Mesenchymal stem cell (in vitro differentiated cells and primary cell): ENCODE measurements around the gene DSG1. TPM values are rescaled to one million over a fixed set of nuclear protein-coding genes. Genes with fewer than 3 reads are reported as not detected.

Experiments
- DNase-seq: peaks from one replicate; pipeline ENCODE4 v3.0.0-alpha.2; 2013
- H2AFZ ChIP-seq: one replicate; pipeline ENCODE4 v1.6.1; 2013; ENCODE audit warnings: low read depth, mild to moderate bottlenecking, control low read depth, inconsistent platforms, low read length, moderate library complexity
- H2AK5ac ChIP-seq: 2 replicates; pipeline ENCODE4 v1.6.1; 2013; ENCODE audit warnings: low read length, moderate library complexity, mild to moderate bottlenecking, inconsistent platforms; ENCODE audit not compliant: severe bottlenecking
- H2BK120ac ChIP-seq: one replicate; pipeline ENCODE4 v1.6.1; 2013; ENCODE audit warnings: low read depth, mild to moderate bottlenecking, inconsistent platforms, low read length, moderate library complexity
- H2BK12ac ChIP-seq, 2 experiments: one replicate each; pipeline ENCODE4 v1.6.1; 2013; ENCODE audit warnings: inconsistent platforms in 2 of 2, low read length in 2 of 2, mild to moderate bottlenecking in 2 of 2, moderate library complexity in 2 of 2, control low read depth in 1 of 2
- H2BK15ac ChIP-seq: one replicate; pipeline ENCODE4 v1.6.1; 2013; ENCODE audit warnings: mild to moderate bottlenecking, low read depth, inconsistent platforms; ENCODE audit not compliant: poor library complexity, severe bottlenecking
- H2BK5ac ChIP-seq: 2 replicates; pipeline ENCODE4 v1.6.1; 2013; ENCODE audit warnings: low read depth, mild to moderate bottlenecking, low read length, control low read depth, inconsistent platforms; ENCODE audit not compliant: poor library complexity, severe bottlenecking
- H3K14ac ChIP-seq, 2 experiments: one replicate each; pipeline ENCODE4 v1.6.1; 2013; ENCODE audit warnings: inconsistent platforms in 2 of 2, low read length in 2 of 2, control low read depth in 1 of 2, mild to moderate bottlenecking in 1 of 2, moderate library complexity in 1 of 2
- H3K18ac ChIP-seq, 2 experiments: one replicate each; pipeline ENCODE4 v1.6.1; 2013; ENCODE audit warnings: inconsistent platforms in 2 of 2, low read length in 2 of 2, control low read depth in 1 of 2, low read depth in 1 of 2, mild to moderate bottlenecking in 1 of 2
- H3K23ac ChIP-seq, 2 experiments: one replicate each; pipeline ENCODE4 v1.6.1; 2013; ENCODE audit warnings: inconsistent platforms in 2 of 2, low read length in 2 of 2, mild to moderate bottlenecking in 2 of 2, moderate library complexity in 2 of 2, control low read depth in 1 of 2
- H3K27ac ChIP-seq: 2 replicates; pipeline ENCODE4 v1.5.1; 2013; ENCODE audit warnings: mild to moderate bottlenecking, moderate library complexity, low read length, control low read depth, inconsistent platforms; ENCODE audit not compliant: poor library complexity, severe bottlenecking
- H3K27me3 ChIP-seq, 2 experiments: 2 replicates each; pipeline versions ENCODE4 v1.6.1 to v1.7.0; 2013; ENCODE audit warnings: low read length in 2 of 2, mild to moderate bottlenecking in 2 of 2, moderate library complexity in 2 of 2, control low read depth in 1 of 2, inconsistent platforms in 1 of 2; ENCODE audit not compliant: control insufficient read depth in 1 of 2, insufficient read depth in 1 of 2
- H3K36me3 ChIP-seq, 2 experiments: 2 replicates each; pipeline versions ENCODE4 v1.6.1 to v1.7.0; 2013; ENCODE audit warnings: low read length in 2 of 2, control low read depth in 1 of 2, inconsistent platforms in 1 of 2, low read depth in 1 of 2, mild to moderate bottlenecking in 1 of 2; ENCODE audit not compliant: insufficient read depth in 2 of 2, control insufficient read depth in 1 of 2
- H3K4ac ChIP-seq, 2 experiments: one replicate each; pipeline ENCODE4 v1.6.1; 2013; ENCODE audit warnings: inconsistent platforms in 2 of 2, low read length in 2 of 2, mild to moderate bottlenecking in 2 of 2, moderate library complexity in 2 of 2, control low read depth in 1 of 2, low read depth in 1 of 2
- H3K4me1 ChIP-seq: 2 replicates; pipeline ENCODE4 v1.6.1; 2013; ENCODE audit warnings: low read depth, low read length, control low read depth; ENCODE audit not compliant: control insufficient read depth, insufficient read depth
- H3K4me2 ChIP-seq: 2 replicates; pipeline ENCODE4 v1.6.1; 2013; ENCODE audit warnings: low read length, mild to moderate bottlenecking, inconsistent platforms; ENCODE audit not compliant: poor library complexity, severe bottlenecking
- H3K4me3 ChIP-seq, 2 experiments: 2 replicates each; pipeline versions ENCODE4 v1.5.1 to v1.7.0; 2013; ENCODE audit warnings: low read length in 2 of 2, mild to moderate bottlenecking in 2 of 2, control low read depth in 1 of 2, low read depth in 1 of 2; ENCODE audit not compliant: insufficient read depth in 1 of 2
- H3K79me1 ChIP-seq: replicated peaks from 2 replicates; pipeline ENCODE4 v1.6.1; 2013; ENCODE audit warnings: mild to moderate bottlenecking, control low read depth, low read length, inconsistent platforms; ENCODE audit not compliant: poor library complexity, severe bottlenecking
- H3K9ac ChIP-seq: 2 replicates; pipeline ENCODE4 v1.7.0; 2013; ENCODE audit warnings: mild to moderate bottlenecking, low read length, moderate library complexity
- H3K9me3 ChIP-seq: 2 replicates; pipeline ENCODE4 v1.7.0; 2013; ENCODE audit warnings: mild to moderate bottlenecking, low read length; ENCODE audit not compliant: control insufficient read depth
- H4K8ac ChIP-seq: one replicate; pipeline ENCODE4 v1.6.1; 2013; ENCODE audit warnings: inconsistent platforms, mild to moderate bottlenecking, low read length, moderate library complexity
- H4K91ac ChIP-seq: one replicate; pipeline ENCODE4 v1.6.1; 2013; ENCODE audit warnings: mild to moderate bottlenecking, low read length, inconsistent platforms
- WGBS: methylation state at CpG from one replicate; pipeline ENCODE4 v1.1.7; 2013; ENCODE audit warnings: mixed read lengths; 5-methylcytosine and 5-hydroxymethylcytosine counted together
- small RNA-seq: library from polyadenylated mRNA; stranded (forward); fragments of <200 nt; extraction: miRNeasy Mini kit (QIAGEN cat#:217004); gene quantifications from one replicate; pipeline ENCODE3, GENCODE V24; 2013; ENCODE audit warnings: low read depth

DSG1 gene

DNA sequence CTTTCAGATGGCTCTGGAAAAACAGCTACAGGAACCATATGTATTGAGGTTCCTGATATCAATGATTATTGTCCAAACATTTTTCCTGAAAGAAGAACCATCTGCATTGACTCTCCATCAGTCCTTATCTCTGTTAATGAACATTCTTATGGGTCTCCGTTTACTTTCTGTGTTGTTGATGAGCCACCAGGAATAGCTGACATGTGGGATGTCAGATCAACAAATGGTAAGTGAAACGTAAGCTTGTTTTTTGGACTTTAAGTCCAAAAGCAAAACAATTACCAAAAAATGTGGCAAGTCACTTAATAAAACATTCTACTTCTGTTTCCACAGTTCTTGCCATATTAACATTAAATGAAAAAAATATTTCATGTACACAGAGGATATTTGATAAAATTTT is 85.4 kb downstream of the DSG1 start:
- no peak overlapping the region for H3K18ac ChIP-seq
- H3K27ac ChIP-seq = no peak overlapping the region
- H3K9me3 ChIP-seq = no peaks in the 10 kb centered on the region
- no peak overlapping the region for H2BK12ac ChIP-seq
- no peak for DNase-seq
- H3K14ac ChIP-seq = no peak overlapping the region
- no peak overlapping the region for H3K9ac ChIP-seq
- no peak overlapping the region for H2AK5ac ChIP-seq
- no peaks in the 10 kb centered on the region for H3K36me3 ChIP-seq
- H3K4me2 ChIP-seq = no peak overlapping the region
- WGBS = 20% methylated on average over 1 of the region's 2 CpGs
- no peaks in the 10 kb centered on the region for H3K4me1 ChIP-seq
- no peak overlapping the region for H2AFZ ChIP-seq
- peaks cover 0 to 14% of the 10 kb centered on the region in 2 experiments for H3K27me3 ChIP-seq
- H3K4me3 ChIP-seq = no peak overlapping the region
- H2BK15ac ChIP-seq = no peak overlapping the region
- no peak overlapping the region for H2BK120ac ChIP-seq
- H2BK5ac ChIP-seq = no peak overlapping the region
- no peak overlapping the region for H3K4ac ChIP-seq
- no peak overlapping the region for H3K23ac ChIP-seq
- H3K79me1 ChIP-seq = no peaks in the 10 kb centered on the region
- no peak overlapping the region for H4K91ac ChIP-seq
- H4K8ac ChIP-seq = no peak overlapping the region

Small RNA genes lying within 50 kb of the gene (small RNA-seq; reads per million reads assigned to genes)
- gene RF00019 (not detected), gene RNU6-167P (not detected)
